HG03460 (cell line): Measurements from ENCODE around the gene WDR45B.
"Not testable (repeated sequence)": the region's sequence is repeated elsewhere in the genome, so short reads cannot be mapped to it uniquely, and the experiment has no call there.

Experiments
- ATAC-seq: cut with Tn5 transposase; IDR thresholded peaks from one replicate; pipeline ENCODE4 v1.9.1; 2021; ENCODE audit not compliant: unreplicated experiment

Gene WDR45B

GRCh38 chr17:82658331-82658730, 10.1 kb upstream of the WDR45B start:
- ATAC-seq: no peak

DNA sequence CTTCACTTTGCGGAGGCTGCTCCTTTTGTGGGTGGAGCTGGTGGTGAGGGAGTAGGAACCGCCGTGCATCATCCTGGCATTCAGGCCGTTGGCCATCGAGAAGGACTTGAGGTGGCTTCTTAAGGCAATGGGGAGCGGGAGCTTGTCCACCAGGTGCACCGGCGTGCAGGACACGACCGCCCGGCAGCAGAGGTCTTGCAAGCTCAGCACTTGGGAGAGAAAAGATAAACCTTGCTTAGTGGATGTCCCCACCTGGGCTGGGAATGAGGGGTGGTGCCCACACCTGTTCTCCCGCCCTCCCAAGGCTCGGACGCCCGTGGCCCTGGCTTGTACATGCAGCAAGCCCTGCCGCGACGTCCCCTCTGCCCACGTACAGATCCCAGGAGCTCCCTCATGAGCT, 9.7 kb upstream of the WDR45B start:
- ATAC-seq: no peak

DNA sequence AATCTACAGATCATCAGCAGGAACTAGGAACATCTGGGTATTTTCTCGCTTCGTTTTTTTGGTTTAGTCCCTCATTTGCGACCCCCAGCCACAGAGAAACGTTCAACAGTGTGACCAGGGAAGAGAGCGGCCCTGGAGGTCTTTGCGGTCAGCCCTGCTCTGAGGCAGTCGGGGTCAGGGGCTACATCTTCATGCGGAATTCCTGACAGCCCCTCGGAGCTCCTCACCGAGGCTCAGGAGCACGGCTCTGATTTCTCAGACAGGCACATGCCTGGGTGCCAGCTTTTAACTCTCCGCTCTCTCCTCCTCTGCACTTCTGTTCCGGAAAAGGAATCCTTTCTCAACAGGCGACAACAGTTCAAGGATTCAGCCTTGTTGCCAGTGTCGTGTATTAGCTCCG, 8.0 kb upstream of the WDR45B start:
- no peak for ATAC-seq

- no peak for ATAC-seq
Observed at GRCh38 chr17:82655523-82655922, 7.3 kb upstream of the WDR45B start.

DNA sequence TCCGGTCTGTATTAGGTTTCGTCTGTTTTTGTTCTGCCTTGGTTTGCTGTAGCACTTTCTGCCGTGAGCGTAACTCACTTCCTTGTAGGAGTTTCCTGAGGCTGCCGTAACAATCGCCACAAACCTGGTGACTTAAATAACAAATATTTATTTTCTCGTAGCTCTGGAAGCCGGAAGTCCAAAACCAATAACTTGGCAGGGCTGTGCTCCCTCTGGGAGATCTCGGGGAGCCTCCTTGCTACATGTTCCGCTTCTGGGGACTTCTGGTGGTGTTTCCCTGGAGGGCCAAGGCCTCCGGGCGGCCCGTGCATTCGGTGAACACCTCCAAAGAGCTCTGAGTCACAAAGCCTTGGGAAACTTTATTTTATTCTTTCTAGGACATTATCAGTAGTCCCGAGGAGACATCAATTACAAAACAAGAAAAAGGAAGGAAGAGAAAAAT, 6.8 kb upstream of the WDR45B start:
- no peak for ATAC-seq

GRCh38 chr17:82654611-82655010, 6.4 kb upstream of the WDR45B start:
- not testable (repeated sequence) for ATAC-seq

GRCh38 chr17:82653651-82654528, 5.6 kb upstream of the WDR45B start:
- no peak for ATAC-seq

GRCh38 chr17:82650723-82651122, 2.5 kb upstream of the WDR45B start:
- no peak for ATAC-seq

- ATAC-seq: no peak
Observed at GRCh38 chr17:82649501-82650261, 1.4 kb upstream of the WDR45B start.

DNA sequence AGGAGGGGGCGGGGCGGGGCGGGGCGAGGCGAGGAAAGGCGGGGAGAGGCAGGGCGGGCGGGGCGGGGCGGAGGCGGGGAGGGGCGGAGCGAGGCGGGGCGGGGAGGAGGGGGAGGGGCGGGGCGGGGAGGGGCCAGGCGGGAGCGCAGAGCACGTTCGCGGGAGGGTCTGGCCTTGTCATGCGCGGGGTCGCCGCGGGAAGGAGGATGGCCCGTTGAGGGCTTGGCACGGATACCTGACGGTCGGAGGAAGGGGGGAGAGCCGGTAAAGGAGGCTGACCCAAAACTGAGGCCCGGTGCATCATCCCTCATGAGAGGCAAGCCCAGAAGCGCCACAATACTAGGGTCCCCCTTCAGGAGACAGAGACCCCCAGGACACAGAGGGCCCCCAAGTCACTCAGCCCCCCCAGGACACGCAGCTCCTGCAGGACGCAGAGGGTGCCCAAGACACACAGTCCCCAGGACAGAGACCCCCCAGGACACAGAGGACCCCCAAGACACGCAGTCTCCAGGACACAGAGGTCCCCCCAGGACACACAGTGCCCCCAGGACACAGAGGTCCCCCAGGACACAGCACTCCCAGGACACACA, 593 bp upstream of the WDR45B start:
- no peak for ATAC-seq

DNA sequence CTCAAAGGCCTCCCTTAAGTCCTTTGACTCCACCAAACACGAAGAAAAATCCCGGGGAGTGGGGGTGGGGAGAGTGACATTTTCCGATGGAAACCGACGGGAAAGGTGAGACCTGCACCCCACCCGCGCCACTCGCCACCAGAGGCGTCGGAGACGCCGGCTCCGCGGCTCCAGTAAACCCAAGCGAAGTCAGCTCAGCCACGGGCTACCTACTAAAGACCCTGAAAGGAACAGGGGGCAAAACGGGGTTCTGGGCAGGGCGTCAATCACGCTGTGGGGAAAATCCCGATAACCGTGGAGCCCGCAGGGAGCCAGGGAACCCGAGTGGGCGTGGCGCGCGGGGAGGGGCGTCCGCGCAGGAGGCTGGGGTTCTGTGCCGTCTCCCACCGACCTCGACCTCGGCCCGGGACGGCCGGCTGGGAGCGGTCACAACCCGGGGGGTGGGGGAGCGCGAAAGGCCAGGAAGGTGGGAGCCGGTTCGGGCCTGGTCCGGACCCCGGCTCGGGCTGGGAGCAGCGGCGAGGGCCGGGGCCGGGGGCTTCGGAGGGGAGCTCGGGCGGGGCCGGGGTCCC, 565 bp downstream of the WDR45B start:
- peak; percentile 34 for ATAC-seq

- ATAC-seq: no peak
Observed at GRCh38 chr17:82645516-82645915, 2.7 kb downstream of the WDR45B start.

- ATAC-seq: no peak
Observed at GRCh38 chr17:82644148-82644547, 4.1 kb downstream of the WDR45B start.

DNA sequence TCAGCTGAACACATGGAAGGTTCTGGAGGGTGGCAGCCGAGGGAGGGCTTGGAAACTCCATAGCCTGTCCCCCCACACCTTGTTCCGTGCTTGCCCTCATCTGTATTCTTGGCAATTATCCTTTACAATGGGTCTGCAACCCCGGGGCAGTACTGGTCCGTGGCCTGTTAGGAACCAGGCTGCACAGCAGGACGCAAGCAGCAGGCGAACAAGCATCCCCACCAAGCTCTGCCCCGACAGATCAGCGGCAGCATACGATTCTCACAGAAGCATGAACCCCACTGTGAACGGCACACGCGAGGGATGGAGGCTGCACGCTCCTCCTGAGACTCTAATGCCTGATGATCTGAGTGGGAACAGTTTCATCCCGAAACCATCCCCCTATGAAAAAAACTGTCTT, 6.2 kb downstream of the WDR45B start:
- ATAC-seq: no peak

DNA sequence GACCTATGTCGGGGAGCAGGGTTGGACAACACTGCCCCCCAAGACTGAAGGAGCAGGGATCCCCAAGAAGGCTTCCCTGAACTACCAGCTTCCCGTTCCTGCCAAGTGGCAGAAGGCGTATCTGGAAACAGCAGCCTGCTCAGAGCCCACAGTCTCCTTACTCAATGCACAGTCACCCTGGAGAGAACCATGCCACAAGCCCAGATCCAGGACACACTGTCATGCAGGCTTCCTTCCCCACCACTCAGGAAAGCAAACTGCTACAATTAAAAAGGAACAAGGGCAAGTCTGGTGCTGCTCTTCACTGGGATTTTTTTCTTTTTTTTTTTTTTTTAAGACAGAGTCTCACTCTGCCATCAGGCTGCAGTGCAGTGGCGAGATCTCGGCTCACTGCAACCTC, 8.2 kb downstream of the WDR45B start:
- no peak for ATAC-seq

GRCh38 chr17:82639628-82640027, 8.6 kb downstream of the WDR45B start:
- no peak for ATAC-seq

GRCh38 chr17:82638183-82638773, 10.0 kb downstream of the WDR45B start:
- no peak for ATAC-seq

DNA sequence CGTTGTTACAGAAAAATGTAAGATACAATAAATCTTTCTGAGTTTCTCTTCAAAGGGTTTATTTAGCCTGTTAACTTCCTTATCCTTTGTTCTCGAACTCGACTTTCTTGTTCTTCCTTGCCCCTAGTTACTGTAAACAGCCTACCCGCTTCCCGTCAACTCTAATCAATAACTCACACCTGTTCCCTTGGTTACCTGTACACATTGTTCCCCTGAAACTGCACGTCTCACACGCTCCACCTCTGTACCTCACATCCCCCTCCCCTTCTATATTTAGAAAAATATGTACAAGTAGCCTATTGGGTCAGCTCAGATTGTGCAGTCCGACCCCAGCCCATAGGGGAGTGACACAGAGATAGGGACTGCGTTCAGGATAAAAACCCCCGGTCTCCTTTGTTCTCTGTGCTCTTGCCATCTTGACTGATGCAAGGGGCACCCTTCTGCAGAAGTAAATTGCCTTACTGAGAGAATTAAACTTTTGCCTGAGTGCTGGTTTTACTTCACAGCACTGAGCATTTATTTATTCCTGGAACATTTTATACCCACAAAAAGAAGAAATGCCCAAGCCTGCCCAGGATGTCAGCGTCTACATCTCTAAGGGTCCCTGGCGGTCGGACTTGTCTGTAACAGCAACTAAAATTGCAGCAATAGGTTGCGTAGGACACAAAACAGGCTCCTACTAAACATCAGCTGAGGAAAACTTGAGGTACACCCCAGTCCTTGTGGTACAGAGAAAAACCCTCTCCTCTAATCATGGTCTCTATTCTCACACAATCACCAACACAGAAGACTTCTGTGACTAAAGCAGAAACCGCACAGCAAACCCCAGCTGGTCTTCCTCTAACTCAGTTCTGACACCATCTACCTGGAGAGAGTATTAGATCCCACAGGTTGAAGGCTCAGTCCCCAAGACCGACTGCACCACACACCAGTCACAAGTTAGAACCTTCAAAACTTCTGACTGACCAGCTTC, 11.3 kb downstream of the WDR45B start:
- ATAC-seq: no peak

- ATAC-seq: no peak
Observed at GRCh38 chr17:82633343-82633742, 14.9 kb downstream of the WDR45B start.

- no peak for ATAC-seq
Observed at GRCh38 chr17:82632451-82632850, 15.8 kb downstream of the WDR45B start.
